ENCODE results near the gene BBX. TPM values are rescaled to one million over a fixed set of nuclear protein-coding genes. Genes with fewer than 3 reads are reported as not detected.

BBX gene
- polyA plus RNA-seq, 1 donor from 2014 or later: 23.8 TPM

DNA sequence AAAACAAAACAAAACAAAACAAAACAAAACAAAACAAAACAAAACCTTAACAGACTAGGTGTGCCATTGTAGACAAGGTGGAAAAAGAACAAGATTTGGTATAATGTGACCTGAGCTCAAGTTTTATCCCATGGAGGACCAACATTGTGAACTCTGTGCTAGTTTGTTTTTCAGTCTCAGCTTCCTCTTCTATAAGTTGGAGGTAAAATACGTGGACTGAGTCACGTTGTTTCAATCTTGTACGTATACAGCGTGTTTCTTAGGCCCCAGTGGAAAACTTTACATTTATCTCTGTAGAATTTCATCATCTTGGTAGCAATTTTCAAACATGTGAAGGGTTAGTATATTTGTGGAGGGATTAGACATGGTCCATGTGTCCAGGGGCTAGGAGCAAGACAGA, 306.4 kb downstream of the BBX start:
- no peaks in the 10 kb centered on the region for H3K79me2 ChIP-seq (replicated peaks; ENCODE audit: insufficient read depth, low read length)
- no peak overlapping the region for H3K27ac ChIP-seq (ENCODE audit: low read length)
- H3K36me3 ChIP-seq (ENCODE audit: insufficient read depth, low read length): no peaks in the 10 kb centered on the region
- H3K9ac ChIP-seq (ENCODE audit: low read length): no peak overlapping the region
- H3F3A ChIP-seq (ENCODE audit: insufficient read depth, low read length, poor library complexity, severe bottlenecking): no peaks in the 10 kb centered on the region
- H3K4me3 ChIP-seq (ENCODE audit: low read length): no peak overlapping the region
- H4K20me1 ChIP-seq (ENCODE audit: insufficient read depth): no peaks in the 10 kb centered on the region
- no peaks in the 10 kb centered on the region for H3K27me3 ChIP-seq (ENCODE audit: insufficient read depth, low read depth, low read length)
- H2AFZ ChIP-seq (ENCODE audit: low read depth, low read length): no peak overlapping the region
- no peaks in the 10 kb centered on the region for H3K9me3 ChIP-seq (ENCODE audit: low read length)
- no peak for TF ChIP-seq RAD21 (conservative IDR thresholded peaks at IDR 0.05)
- H3K9me2 ChIP-seq (ENCODE audit: insufficient read depth, low read length): no peaks in the 10 kb centered on the region
- H3K4me2 ChIP-seq (ENCODE audit: low read length): no peak overlapping the region

- Histone ChIP-seq H3K4me2 (ENCODE audit: low read length) (no peak overlapping the region), H3K9me2 (ENCODE audit: insufficient read depth, low read length) (no peaks in the 10 kb centered on the region), H2AFZ (ENCODE audit: low read depth, low read length) (no peak overlapping the region), H3K9me3 (ENCODE audit: low read length) (no peaks in the 10 kb centered on the region), H3K79me2 (replicated peaks; ENCODE audit: insufficient read depth, low read length) (no peaks in the 10 kb centered on the region), H3K4me3 (ENCODE audit: low read length) (no peak overlapping the region), H3K27me3 (ENCODE audit: insufficient read depth, low read depth, low read length) (no peaks in the 10 kb centered on the region), H3K27ac (ENCODE audit: low read length) (no peak overlapping the region), H3K36me3 (ENCODE audit: insufficient read depth, low read length) (no peaks in the 10 kb centered on the region), H3K9ac (ENCODE audit: low read length) (no peak overlapping the region), H3F3A (ENCODE audit: insufficient read depth, low read length, poor library complexity, severe bottlenecking) (no peaks in the 10 kb centered on the region), H4K20me1 (ENCODE audit: insufficient read depth) (no peaks in the 10 kb centered on the region)
- TF ChIP-seq EZH2 (IDR thresholded peaks at IDR 0.05; ENCODE audit: borderline replicate concordance, insufficient read depth, low read length, poor library complexity, severe bottlenecking) (no peak), EP300 (conservative IDR thresholded peaks at IDR 0.05; ENCODE audit: poor library complexity, severe bottlenecking) (no peak), SMC3 (conservative IDR thresholded peaks at IDR 0.05; ENCODE audit: poor library complexity) (no peak), POLR2AphosphoS5 (IDR thresholded peaks at IDR 0.05) (no peak), TAF1 (IDR thresholded peaks at IDR 0.05; ENCODE audit: low read depth) (no peak)
- TF ChIP-seq, protein P1, sequence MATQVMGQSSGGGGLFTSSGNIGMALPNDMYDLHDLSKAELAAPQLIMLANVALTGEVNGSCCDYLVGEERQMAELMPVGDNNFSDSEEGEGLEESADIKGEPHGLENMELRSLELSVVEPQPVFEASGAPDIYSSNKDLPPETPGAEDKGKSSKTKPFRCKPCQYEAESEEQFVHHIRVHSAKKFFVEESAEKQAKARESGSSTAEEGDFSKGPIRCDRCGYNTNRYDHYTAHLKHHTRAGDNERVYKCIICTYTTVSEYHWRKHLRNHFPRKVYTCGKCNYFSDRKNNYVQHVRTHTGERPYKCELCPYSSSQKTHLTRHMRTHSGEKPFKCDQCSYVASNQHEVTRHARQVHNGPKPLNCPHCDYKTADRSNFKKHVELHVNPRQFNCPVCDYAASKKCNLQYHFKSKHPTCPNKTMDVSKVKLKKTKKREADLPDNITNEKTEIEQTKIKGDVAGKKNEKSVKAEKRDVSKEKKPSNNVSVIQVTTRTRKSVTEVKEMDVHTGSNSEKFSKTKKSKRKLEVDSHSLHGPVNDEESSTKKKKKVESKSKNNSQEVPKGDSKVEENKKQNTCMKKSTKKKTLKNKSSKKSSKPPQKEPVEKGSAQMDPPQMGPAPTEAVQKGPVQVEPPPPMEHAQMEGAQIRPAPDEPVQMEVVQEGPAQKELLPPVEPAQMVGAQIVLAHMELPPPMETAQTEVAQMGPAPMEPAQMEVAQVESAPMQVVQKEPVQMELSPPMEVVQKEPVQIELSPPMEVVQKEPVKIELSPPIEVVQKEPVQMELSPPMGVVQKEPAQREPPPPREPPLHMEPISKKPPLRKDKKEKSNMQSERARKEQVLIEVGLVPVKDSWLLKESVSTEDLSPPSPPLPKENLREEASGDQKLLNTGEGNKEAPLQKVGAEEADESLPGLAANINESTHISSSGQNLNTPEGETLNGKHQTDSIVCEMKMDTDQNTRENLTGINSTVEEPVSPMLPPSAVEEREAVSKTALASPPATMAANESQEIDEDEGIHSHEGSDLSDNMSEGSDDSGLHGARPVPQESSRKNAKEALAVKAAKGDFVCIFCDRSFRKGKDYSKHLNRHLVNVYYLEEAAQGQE (IDR thresholded peaks at IDR 0.05; ENCODE audit: borderline replicate concordance): no peak
- TF ChIP-seq, protein P2, sequence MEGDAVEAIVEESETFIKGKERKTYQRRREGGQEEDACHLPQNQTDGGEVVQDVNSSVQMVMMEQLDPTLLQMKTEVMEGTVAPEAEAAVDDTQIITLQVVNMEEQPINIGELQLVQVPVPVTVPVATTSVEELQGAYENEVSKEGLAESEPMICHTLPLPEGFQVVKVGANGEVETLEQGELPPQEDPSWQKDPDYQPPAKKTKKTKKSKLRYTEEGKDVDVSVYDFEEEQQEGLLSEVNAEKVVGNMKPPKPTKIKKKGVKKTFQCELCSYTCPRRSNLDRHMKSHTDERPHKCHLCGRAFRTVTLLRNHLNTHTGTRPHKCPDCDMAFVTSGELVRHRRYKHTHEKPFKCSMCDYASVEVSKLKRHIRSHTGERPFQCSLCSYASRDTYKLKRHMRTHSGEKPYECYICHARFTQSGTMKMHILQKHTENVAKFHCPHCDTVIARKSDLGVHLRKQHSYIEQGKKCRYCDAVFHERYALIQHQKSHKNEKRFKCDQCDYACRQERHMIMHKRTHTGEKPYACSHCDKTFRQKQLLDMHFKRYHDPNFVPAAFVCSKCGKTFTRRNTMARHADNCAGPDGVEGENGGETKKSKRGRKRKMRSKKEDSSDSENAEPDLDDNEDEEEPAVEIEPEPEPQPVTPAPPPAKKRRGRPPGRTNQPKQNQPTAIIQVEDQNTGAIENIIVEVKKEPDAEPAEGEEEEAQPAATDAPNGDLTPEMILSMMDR (IDR thresholded peaks at IDR 0.05; ENCODE audit: poor library complexity, severe bottlenecking): no peak
Observed at GRCh38 chr3:107831590-107831989, 308.8 kb downstream of the BBX start.

DNA sequence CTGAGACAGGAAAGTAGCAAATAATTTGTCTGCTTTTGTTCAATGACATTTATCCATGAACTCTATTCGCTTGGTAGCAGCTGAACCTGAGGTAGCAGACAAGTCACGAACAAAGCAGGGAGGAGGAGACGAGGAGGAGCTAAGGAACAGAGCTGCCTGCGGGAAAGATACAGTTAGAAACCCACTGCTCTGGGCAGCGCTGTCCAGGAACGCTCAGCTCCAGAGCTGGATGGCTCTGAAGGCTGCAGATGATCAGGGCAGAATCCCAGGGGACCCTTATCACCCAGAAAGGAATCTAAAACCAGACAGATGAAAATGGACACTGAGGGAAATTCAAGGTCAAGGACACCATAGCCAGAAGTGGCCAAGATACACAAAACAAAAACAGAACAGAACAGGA, 310.3 kb downstream of the BBX start:
- Histone ChIP-seq H3K27ac (ENCODE audit: low read length) (no peak overlapping the region), H3K4me2 (ENCODE audit: low read length) (no peak overlapping the region), H3K36me3 (ENCODE audit: insufficient read depth, low read length) (no peaks in the 10 kb centered on the region), H3K9me2 (ENCODE audit: insufficient read depth, low read length) (no peaks in the 10 kb centered on the region), H4K20me1 (ENCODE audit: insufficient read depth) (no peaks in the 10 kb centered on the region), H3K79me2 (replicated peaks; ENCODE audit: insufficient read depth, low read length) (no peaks in the 10 kb centered on the region), H3F3A (ENCODE audit: insufficient read depth, low read length, poor library complexity, severe bottlenecking) (no peaks in the 10 kb centered on the region), H3K9ac (ENCODE audit: low read length) (no peak overlapping the region), H3K9me3 (ENCODE audit: low read length) (no peaks in the 10 kb centered on the region), H2AFZ (ENCODE audit: low read depth, low read length) (no peak overlapping the region), H3K4me3 (ENCODE audit: low read length) (no peak overlapping the region), H3K27me3 (ENCODE audit: insufficient read depth, low read depth, low read length) (no peaks in the 10 kb centered on the region)
- no peak for TF ChIP-seq TAF1 (IDR thresholded peaks at IDR 0.05; ENCODE audit: low read depth)
- TF ChIP-seq, protein P2 (IDR thresholded peaks at IDR 0.05; ENCODE audit: poor library complexity, severe bottlenecking): no peak
- no peak for TF ChIP-seq MXI1 (conservative IDR thresholded peaks at IDR 0.05; ENCODE audit: poor library complexity, severe bottlenecking)
- TF ChIP-seq, protein P1 (IDR thresholded peaks at IDR 0.05; ENCODE audit: borderline replicate concordance): no peak
- no peak for TF ChIP-seq POLR2AphosphoS5 (IDR thresholded peaks at IDR 0.05)
- TF ChIP-seq EZH2 (IDR thresholded peaks at IDR 0.05; ENCODE audit: borderline replicate concordance, insufficient read depth, low read length, poor library complexity, severe bottlenecking): no peak
- no peak for TF ChIP-seq SMC3 (conservative IDR thresholded peaks at IDR 0.05; ENCODE audit: poor library complexity)
- TF ChIP-seq RAD21 (conservative IDR thresholded peaks at IDR 0.05): no peak
- no peak for TF ChIP-seq EP300 (conservative IDR thresholded peaks at IDR 0.05; ENCODE audit: poor library complexity, severe bottlenecking)

Data from neural cell (in vitro differentiated cells).